Cardiac fibroblast (primary cell): ENCODE measurements around the gene GYG1.
A peak's percentile ranks its signal among the peaks of the same experiment; 100 is the strongest.

Source experiments
- DNase-seq, 2 donors: peaks; one replicate each; pipeline versions ENCODE4 v3.0.0 to v3.0.0-alpha.2; 2010; ENCODE audit warnings: low read depth in 2 of 2
- H3K4me3 ChIP-seq, 2 donors: replicated peaks in 1 of 2; 1 replicate in 1 of 2; 2 replicates in 1 of 2; pipeline ENCODE4 v1.5.1; 2011; ENCODE audit warnings: low read depth in 2 of 2, low read length in 2 of 2, mild to moderate bottlenecking in 2 of 2, moderate library complexity in 1 of 2
- TF ChIP-seq, protein P1 (sequence below): IDR thresholded peaks from one replicate; pipeline ENCODE4 v1.5.1; 2011; ENCODE audit warnings: low read depth, mild to moderate bottlenecking, low read length, inconsistent platforms

Gene GYG1

DNA sequence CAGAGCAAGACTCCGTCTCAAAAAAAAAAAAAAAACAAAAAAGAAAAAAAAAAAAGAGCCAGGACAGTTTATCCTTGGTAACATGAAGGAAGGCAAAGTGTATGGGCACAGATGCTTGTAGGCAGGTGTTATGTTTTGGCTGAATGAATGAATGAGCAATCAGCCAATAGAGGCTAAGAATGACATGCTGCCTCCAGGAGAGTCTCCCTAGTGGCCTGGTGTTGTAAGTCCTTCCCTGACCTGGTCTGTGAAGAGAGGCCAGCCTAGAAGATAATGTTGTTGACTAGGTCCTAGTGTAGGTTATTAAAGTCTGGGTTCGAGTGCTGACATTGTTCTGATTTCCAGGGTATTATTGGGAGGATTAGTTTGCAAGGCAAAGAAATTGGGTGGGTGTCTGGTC is 24.9 kb downstream of the GYG1 start:
- no peak overlapping the region for H3K4me3 ChIP-seq
- TF ChIP-seq, protein P1, sequence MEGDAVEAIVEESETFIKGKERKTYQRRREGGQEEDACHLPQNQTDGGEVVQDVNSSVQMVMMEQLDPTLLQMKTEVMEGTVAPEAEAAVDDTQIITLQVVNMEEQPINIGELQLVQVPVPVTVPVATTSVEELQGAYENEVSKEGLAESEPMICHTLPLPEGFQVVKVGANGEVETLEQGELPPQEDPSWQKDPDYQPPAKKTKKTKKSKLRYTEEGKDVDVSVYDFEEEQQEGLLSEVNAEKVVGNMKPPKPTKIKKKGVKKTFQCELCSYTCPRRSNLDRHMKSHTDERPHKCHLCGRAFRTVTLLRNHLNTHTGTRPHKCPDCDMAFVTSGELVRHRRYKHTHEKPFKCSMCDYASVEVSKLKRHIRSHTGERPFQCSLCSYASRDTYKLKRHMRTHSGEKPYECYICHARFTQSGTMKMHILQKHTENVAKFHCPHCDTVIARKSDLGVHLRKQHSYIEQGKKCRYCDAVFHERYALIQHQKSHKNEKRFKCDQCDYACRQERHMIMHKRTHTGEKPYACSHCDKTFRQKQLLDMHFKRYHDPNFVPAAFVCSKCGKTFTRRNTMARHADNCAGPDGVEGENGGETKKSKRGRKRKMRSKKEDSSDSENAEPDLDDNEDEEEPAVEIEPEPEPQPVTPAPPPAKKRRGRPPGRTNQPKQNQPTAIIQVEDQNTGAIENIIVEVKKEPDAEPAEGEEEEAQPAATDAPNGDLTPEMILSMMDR = peak; percentile 14
- DNase-seq = no peak

DNA sequence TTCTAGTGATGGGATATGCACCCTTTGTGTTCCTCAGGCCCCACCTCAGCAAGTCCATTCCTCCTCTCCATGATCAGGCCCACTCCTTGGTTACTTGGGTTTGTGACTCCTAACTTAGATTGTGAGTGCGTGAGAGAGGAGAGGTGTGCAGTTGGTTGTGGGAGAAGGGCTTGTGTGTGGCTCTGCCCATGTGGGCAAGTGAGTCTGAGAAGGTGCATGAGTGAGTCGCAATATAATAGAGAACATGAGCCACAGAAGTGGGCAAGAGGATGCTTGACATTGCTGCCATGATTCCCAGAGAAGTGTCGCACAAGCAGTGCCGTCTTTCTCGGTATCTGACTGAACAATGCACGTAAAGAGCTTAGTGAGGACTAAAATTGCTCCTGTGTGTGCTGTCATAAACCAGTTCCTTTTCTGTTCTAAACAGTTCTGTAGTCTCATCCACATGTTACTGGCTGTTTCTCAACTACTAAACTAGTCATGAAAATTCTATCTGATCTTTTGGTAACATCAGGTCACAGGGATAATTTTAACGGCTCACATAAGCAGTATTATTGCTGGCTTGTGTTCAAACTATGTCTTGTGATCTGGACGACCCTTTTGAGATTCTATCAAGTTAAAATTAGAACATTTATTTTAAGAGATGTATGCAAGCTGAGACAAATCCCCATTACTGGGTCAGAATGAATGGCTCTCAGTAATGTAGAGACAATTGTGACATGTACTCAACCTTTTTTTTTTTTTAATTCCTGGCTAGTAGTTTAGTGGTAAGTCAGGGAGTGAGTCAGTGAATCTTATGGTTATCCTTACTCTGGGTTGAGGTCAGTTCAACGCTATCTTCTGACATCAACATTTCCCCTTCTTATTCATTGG is 25.6 kb downstream of the GYG1 start:
- no peak overlapping the region for H3K4me3 ChIP-seq
- TF ChIP-seq, protein P1 = no peak
- DNase-seq = peak; percentile 79 to 97

DNA sequence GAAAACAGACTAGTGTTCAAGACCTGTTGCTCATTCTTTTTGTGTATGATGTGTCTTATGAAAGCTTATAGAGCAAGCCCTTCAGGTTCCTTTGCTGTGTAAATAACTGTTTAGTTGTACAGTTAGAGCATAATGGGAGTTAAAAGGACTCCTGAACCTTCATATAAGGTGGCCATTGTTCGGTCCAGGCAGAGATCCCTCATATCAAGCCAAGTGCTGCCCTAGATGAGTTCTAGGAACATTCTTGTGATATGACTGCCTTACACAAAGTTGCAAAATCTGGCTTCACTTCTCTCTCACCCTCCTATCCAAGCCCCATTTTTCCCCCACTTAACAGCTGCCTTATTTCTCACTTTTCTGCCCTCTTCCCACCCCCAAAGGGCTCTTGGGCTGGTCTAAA is 26.9 kb downstream of the GYG1 start:
- TF ChIP-seq, protein P1 = no peak
- peak; percentile 64 to 72 for DNase-seq
- no peak overlapping the region for H3K4me3 ChIP-seq

DNA sequence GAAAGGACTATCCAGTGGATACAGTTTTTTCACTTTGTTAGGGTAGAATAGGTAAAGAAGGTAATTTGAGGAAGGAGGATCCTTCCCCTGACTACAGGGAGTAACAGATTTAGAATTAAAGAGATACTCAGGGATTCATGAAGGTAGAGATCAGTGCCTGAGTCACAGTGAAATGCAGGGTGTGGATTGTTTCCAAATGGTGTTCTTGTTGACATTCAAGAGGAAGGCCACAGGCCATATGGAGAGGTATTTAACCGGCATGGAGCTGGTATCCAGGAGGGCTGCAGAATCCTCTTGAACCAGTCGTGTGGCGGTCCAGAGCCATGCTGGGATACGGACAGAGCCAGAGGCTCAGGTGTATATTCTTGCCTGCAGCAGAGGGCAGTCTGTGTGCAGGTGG is 28.2 kb downstream of the GYG1 start:
- TF ChIP-seq, protein P1 = no peak
- H3K4me3 ChIP-seq = no peak overlapping the region
- no peak for DNase-seq

DNA sequence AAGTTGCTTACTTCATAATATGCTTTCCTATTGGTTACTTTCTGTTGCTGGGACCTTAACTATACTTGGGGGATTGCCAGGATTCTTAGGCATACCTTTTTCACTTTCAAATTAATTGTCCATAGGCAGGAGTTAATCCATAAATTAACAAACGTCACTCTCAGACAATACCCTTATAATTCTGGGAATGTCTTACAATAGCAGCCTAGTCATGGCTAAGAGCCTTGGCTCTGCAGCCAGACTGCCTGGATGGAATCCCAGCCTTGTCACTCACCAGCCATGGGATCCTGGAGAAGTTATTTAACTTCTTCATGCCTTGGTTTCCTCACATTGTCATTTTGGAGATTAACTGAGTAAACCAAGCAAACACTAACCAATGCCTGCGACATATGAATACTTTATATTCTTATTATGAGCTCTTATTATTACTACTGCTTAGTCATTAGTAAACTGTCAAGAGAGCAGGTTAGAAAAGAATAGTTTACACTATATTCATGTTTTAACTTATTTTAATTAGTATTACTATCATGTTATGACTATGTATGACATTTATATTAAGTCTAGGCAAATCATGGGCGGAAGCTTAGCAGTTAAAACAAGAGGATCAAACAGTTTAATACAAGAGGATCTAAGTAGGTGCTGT is 29.0 kb downstream of the GYG1 start:
- H3K4me3 ChIP-seq = no peak overlapping the region
- TF ChIP-seq, protein P1 = no peak

DNA sequence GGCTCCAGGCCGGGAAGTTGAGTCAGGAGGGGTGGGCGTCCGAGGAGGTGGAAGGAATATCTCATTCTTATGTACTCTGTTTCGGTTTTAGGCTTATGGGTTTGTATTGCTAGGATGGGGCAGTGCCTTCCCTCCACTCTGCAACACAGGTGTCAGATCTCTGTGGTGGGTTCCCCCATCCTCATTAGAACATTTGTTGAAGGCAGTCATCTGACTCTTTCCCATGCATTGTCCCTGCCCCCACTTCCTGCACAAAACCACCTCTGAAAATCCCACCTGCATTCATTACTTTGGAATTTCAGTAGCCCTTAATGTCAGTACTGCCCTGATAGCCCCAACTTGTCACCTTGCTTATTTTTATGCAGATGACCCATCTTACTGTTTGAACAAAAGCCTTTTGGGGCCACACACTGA is 29.5 kb downstream of the GYG1 start:
- no peak for DNase-seq
- TF ChIP-seq, protein P1 = no peak
- H3K4me3 ChIP-seq = no peak overlapping the region

More for the DNA sequence above, 29.0 kb downstream of the GYG1 start:
- DNase-seq = peak in 1 of 2 donors; percentile 67
